ENCODE data around the gene GSTM4. TPM values are rescaled to one million over a fixed set of nuclear protein-coding genes. Genes with fewer than 3 reads are reported as not detected.
A peak's percentile ranks its signal among the peaks of the same experiment; 100 is the strongest.

Gene GSTM4
- total and polyA plus RNA-seq, 9 of the 15 experiments (the other 6 are each of a cell fraction or from before 2014, with no cell fraction given) = 18.8 to 53.4 (median 38.8) TPM

DNA sequence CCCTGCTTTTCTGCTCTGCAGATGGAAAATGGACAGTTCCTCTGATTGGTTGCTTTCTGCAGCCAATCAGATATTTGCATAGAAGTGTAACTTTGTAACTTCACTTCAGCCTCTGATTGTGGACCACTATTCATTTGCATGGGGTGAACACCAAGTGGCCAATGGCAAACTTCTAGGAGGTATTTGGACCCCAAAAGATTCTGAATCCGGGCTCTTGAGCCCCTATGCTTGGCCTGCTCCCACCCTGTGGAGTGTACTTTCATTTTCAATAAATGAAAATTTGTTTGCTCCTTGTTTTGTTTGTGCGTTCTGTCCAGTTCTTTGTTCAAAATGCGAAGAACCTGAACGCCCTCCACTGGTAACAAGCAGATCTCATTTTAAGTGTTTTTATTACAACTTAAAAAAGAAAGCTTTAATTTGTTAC lies 6.4 kb upstream of the GSTM4 start (continued):
- TF ChIP-seq HNRNPUL1 (IDR thresholded peaks at IDR 0.05; ENCODE audit: low read length) (no peak), LCOR (CRISPR knock-in tag; IDR thresholded peaks at IDR 0.05) (0 out of 2 replicates have a peak, but pooled peaks have one; percentile 31), ATF2 (CRISPR knock-in tag; IDR thresholded peaks at IDR 0.05) (no peak)
- TF ChIP-seq, protein P1, sequence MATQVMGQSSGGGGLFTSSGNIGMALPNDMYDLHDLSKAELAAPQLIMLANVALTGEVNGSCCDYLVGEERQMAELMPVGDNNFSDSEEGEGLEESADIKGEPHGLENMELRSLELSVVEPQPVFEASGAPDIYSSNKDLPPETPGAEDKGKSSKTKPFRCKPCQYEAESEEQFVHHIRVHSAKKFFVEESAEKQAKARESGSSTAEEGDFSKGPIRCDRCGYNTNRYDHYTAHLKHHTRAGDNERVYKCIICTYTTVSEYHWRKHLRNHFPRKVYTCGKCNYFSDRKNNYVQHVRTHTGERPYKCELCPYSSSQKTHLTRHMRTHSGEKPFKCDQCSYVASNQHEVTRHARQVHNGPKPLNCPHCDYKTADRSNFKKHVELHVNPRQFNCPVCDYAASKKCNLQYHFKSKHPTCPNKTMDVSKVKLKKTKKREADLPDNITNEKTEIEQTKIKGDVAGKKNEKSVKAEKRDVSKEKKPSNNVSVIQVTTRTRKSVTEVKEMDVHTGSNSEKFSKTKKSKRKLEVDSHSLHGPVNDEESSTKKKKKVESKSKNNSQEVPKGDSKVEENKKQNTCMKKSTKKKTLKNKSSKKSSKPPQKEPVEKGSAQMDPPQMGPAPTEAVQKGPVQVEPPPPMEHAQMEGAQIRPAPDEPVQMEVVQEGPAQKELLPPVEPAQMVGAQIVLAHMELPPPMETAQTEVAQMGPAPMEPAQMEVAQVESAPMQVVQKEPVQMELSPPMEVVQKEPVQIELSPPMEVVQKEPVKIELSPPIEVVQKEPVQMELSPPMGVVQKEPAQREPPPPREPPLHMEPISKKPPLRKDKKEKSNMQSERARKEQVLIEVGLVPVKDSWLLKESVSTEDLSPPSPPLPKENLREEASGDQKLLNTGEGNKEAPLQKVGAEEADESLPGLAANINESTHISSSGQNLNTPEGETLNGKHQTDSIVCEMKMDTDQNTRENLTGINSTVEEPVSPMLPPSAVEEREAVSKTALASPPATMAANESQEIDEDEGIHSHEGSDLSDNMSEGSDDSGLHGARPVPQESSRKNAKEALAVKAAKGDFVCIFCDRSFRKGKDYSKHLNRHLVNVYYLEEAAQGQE (IDR thresholded peaks at IDR 0.05; ENCODE audit: borderline replicate concordance) = peak; percentile 25; the same call in 1 of the 2 replicates
- TF ChIP-seq, protein P1 (CRISPR knock-in tag; IDR thresholded peaks at IDR 0.05; ENCODE audit: low read depth) = no peak
- TF ChIP-seq, protein P2, sequence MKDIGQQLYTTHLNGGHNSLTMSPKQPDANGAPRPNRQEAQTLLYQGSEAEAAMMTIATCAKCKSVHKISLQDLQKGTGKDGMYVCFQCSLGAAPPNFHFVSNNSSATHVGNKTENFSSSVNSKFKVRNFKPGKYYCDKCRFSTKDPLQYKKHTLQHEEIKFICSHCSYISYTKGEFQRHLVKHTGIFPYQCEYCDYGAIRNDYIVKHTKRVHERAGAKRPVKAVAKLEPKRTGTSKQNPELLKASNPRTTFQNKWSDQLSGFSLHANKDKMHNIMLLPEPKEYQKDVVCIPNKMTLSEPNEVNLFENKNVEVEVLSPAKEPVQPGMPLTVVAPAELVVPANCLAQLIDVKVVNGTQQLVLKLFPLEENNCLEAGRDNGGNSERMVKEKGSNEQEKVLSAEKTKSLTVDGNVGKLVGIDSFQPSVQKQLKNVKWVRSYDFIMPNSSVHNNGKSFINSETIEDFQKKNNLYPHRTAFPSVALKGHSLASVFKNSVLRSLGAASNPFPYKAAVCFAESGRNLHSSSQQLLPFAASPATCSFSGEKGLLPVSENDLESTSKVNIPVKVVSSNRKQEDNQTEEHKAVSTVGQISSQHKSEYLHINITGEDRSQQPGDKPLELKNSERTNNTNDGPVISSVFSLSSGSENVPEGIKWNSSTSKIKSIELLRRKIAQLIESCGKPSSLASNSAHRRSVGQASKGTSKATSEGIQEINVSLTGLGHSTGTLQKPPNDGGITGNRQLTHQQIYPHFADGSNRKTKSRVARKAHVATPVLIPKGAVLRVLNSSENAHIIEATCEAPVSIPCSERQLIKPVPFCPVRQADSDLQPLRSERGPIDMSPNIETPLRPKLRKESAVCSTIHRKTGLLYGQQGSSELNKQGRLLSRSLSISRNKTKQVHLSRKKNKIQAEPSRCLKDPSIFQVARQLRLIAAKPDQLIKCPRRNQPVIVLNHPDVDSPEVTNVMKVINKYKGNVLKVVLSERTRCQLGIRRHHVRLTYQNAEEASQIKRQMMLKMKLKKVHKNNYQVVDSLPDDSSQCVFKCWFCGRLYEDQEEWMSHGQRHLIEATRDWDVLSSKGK (CRISPR knock-in tag; IDR thresholded peaks at IDR 0.05) = no peak

Data from K562 (cell line).